Activated T-cell treated with anti-CD3 and anti-CD28 coated beads, Interleukin-2, amount 50 U/mL, for 48 hours (primary cell): ENCODE data around the gene SIK3.

Experiments used
- DNase-seq, 2 experiments: peaks; one replicate each; pipeline ENCODE4 v3.0.0-alpha.2; 2020

The SIK3 gene

DNA sequence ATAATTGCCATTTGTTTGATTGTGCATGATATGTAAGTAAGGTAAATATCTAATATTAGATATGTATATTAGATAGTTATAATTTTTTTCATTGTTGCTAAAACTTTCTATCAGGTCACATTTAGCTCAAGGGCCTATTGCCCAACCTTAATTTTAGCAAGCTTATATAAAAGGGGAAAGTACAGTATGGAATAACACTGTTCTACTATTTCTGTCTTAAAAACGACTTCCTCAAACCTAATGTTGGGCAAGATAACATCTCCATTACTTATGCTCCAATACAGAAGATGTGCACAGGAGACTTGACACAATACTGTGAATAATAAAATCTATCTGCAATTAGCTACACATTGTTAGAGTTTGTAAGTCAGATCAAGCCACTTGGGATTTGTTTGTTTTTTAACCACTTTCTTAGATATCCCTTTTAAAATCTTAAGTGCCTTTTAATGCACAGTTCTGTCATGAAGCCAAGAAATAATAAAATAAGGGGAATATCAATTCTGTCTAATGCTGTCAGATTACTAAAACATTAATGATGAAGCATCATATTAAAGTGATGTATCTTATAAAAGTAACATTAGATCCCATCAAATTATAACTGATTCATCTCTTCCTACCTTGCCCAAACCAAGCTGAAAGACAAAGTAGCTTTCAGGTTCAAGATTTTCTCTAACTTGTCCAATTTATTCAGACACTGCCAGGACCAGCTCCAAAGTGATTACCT is 98.1 kb downstream of the SIK3 start:
- no peak for DNase-seq

DNA sequence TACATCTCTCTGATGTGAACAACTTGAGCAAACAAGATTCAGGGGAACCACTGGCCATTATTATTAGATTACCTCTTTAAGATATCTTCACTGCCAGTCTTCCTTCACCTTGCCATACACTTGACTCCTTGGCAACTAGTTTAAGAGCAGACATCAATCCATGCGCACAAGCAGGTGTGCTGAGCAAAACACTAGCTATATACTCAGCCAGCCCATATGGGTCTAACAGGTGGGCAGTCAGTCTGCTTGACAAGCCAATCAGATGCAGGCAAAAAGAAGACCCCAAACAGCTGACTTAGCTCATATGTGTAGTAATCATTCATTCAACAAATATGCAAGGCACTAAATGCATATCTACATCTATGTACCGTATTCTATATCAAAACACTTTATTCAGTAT is 101.2 kb downstream of the SIK3 start:
- DNase-seq, result no peak

DNA sequence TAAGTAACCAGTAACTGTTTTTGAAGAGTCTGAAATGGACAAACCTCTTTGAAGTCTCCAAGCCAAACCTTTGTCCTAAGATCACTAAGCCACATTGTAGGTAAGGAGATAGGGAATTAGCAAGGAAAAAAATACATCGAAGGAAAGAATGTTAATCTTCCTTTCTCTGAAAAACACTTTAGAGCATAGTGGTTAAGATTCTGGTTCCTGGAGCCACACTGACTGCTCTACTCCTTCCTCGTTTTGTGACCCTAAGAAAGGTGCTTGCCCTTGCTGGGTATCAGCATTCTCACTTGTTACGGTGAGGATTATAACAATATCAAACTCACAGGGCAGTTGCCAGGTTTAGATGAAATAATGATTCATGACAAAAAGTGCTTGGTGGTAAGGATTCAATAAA is 104.0 kb downstream of the SIK3 start:
- no peak for DNase-seq

DNA sequence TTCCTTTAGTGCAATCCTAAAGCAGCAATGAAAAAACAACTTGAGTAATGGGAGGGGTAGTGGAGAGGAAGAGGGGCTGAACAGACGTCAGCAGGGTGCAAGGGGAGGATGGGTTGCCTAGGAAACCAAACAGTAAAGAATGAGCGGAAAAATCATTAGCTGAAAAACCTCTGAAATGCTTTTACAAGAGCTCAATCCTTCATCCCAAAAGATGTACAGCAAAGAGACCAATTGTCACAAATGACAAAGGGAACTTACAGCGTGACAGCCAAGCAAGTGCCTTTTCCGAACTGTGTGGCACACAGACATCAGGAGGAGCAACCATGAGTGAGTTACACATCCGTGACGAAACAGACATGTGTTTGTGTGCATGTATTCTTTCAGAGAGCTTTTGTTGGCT is 104.6 kb downstream of the SIK3 start:
- DNase-seq, result no peak

DNA sequence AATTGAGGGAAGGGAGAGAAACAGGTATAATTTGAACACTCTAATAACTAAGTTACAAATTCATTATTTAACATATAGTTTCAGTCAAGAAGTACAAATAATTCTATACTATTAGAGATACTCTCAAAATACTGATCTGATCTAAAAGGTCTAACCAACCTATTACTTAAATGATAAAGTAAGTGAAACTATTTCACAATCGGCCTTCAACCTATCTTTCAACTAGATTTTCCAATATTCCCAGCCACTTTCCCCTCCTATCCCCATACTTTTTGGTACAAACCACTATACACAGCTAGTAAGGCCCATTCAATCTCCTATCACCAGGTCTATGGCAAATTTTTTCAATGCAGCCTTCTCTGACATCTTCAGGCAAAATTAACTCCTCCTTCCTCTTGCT is 106.7 kb downstream of the SIK3 start:
- no peak for DNase-seq

DNA sequence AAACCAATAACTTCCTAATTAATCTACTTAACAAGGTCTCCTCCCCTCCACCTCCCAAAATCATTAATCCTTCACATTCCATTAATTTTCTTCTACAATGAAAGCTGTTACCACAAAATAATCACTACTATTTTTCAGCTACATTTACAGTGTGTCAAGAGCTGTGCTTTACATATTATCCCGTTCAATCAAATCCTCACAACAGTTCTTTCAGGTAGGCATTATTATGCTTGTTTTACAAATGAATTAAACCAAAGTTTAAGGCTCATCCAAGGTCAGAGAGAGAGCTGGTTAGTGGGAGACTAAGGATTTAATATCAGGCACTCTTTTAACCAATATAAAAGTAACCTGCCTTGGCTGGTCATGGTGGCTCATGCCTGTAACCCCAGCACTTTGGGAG is 107.4 kb downstream of the SIK3 start:
- no peak for DNase-seq

DNA sequence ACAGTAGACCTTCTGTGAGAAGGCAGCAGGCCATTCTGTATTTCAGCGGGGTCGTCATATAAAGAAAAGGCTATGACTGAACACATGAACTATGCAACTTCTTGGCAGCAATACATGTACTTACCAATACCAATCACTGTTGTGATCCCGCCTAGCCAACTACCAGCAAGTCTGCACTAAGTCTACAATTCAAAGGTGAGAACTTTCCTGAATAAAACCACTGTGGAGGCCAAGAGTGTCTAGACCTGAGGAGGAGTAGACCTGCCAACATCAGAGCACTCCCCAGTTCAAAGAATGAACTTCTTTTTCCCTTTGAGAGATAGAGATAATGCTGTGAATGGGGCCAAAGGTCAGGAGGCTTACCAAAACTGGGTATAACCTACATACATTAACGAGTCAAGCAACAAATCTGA is 108.2 kb downstream of the SIK3 start:
- DNase-seq, result no peak

DNA sequence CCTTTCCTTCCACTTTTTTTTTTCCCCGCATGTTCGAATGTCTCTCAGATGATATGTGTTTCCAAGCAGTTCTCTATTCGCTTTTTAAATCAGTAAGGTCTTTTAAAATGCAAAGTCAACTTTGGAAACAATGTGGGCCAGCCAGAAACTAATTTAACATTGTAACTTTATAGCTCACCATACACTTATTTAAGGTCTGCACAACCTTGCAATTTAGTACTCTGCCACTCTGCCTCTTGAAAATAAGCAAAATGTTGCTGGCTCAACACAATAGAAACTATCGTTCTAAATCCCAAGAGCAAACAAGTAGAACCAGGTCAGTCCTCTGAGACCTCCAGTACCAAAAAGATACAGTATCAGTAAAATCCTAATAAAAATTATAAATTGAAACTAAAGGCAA is 109.0 kb downstream of the SIK3 start:
- no peak for DNase-seq

DNA sequence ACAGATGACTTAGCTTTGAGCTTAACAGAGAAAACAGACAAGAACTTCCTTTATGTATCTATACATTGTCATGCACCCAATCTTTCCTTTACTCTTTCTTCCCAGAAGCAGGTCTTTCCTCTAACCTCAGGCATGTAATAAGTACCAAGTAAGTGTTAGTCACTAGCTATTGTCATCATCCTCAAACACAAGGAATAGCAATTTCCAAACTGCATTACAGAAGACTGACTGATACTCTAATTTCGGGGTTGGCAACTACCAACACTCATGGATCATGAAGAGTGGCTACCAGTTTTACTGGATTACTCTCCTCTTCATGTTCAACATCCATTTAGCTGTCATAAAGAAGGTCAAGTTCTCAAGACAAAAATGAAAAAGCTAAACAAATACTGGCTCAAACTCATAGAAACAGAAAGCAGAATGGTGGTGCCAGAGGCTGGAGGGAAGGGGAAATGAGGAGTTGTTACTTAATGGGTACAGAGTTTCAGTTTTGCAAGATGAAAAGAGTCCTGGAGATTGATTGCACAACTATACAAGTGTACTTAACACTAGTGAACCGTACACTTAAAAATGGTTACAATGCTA is 111.6 kb downstream of the SIK3 start:
- peak in 1 of 2 experiments; percentile 32 for DNase-seq

DNA sequence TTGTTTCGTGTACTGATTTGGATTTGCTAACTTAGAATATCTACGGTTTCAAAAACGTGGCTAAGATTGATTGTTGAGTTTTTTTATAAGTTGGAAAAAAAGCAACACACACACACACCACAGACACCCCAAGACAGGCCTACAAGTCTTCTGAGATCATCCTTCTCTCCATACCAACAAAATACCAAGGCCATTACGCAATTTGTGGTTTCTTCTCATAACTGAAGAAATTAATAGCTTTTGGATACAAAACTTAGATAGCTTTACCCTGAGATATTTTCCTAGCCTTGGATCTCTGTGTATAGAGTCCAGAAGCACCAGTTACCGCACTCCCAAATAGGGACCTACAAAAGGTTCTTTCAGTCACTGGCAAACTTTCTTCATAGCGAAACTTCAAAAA is 113.6 kb downstream of the SIK3 start:
- no peak for DNase-seq

DNA sequence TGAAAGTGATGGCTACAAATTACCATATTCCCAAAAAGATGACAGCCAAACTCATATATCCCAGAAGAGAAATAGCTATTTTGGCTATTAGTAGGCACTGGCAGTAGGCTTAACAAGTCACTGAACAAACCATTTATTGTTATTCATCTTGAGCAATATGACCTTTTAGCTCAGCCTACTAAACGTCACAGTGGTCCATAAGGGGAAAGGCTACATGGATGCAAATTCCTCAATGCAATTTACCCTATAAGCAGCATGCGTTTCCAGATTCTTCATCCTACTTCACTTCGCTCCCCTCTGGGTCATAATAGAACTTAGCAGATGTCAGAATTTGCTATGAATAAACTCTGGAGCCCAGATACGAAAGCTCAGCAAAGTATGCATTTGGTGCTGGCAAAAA is 114.0 kb downstream of the SIK3 start:
- DNase-seq, result no peak

DNA sequence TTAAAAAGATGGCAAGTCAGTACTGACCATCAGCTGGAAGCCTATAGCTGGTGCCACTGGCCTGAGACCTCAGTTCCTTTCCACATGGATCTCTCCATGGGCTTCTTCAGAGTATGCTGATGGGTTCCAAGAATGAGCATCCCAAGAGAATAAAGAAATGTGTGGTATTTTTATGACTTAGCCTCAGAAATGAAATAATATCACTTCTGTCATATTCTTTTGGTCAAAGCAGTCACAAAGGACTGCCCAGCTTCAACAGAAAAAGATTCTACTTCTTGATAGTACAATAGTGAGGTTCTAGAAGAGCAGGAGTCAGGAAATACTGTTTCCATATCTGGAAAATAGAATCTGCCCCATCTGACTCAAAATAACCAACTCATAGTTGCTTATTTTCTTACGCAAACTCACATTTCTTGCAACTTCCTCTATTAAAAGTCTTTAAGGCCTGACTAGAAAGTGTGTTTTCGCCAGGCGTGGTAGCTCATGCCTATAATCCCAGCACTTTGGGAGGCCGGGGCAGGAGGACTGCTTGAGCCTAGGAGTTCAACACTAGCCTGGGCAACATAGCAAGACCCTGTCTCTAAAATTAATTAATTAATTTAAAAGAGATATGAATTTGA is 116.9 kb downstream of the SIK3 start:
- no peak for DNase-seq

DNA sequence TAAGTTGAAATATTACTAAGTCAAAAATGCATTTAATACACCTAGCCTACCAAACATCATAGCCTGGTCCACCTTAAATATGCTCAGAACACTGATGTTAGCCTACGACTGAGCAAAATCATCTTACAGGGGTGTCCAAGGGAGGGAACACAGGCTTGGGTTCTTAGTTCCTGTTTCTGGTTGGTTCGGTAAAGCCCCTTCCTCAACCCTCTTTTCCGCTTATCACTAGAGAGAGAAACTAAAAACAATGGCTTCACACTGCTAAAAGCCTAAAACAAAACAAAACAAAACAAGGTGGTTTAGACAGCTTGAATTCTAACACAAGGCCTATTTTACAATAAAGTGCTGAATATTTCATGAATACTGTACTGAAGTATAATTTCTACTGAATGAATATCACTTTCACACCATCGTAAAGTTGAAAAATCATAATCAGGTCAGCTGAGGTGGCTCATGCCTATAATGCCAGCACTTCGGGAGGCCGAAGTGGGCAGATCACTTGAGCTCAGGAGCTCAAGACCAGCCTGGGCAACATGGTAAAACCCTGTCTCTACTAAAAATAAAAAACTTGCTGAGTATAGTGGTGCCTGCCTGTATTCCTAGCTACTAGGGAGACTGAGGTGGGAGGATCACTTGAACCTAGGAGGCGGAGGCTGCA is 118.0 kb downstream of the SIK3 start:
- DNase-seq, result no peak

DNA sequence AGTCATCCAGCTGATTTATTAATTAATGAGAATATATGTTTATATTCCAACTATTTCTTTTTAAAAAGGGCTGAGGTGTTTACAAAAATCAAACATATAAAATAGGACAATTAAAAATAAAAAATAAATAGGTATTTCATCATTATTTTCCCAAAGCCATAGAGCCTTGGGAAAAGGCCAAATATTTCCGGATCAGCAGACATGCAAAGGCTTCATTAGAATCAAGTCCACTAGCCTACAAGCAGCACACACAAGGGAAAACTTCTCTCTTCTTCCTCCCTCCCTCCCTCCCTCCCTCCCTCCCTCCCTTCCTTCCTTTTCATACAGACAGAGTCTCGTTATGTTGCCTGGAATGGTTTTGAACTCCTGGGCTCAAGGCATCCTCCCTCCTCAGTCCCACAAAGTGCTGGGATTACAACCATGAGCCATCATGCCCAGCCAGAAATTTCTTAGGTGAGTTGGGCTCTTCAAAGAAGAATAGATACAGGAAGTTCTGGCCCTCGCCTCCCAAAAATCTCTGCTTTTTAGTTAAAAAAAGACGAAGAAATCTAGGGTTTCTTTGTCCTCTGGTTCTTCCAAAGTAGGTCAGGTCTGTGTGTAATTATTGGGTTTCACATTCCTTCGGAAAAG is 121.2 kb downstream of the SIK3 start:
- no peak for DNase-seq

DNA sequence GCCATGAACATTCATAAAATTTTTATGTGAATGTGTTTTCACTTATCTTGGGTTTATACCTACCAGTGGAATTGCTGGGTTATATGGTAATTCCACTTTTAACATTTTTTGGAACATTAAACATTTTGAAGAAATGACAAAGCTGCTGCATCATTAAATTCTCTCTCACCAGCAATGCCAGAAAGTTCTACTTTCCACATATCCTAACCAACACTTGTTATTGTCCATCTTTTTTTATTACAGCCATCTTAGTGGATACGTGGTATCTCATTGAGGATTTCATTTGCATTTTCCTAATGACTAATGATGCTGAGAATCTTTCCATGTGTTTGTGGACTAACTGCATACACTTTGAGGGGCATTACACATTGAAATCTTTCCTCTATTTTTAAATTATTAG is 122.6 kb downstream of the SIK3 start:
- no peak for DNase-seq

DNA sequence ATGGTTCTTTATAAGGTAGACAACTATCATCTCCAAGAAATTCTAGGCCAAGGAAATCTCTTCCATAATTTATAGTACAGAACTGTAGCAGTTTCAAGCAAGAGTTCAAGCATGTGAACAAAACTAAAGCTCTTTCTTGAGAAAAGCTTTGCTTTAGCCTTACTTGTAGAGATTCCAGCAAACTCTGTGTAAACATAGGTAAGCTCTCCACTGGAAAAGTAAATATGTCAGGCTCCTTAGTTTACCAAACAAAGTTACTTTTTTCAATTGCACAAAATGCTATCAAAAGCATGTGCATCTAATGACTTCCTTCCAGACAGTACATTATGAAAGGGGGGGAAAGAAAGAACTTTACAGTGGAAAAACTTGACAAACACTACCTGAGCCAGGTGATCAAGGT is 125.0 kb downstream of the SIK3 start:
- no peak for DNase-seq

DNA sequence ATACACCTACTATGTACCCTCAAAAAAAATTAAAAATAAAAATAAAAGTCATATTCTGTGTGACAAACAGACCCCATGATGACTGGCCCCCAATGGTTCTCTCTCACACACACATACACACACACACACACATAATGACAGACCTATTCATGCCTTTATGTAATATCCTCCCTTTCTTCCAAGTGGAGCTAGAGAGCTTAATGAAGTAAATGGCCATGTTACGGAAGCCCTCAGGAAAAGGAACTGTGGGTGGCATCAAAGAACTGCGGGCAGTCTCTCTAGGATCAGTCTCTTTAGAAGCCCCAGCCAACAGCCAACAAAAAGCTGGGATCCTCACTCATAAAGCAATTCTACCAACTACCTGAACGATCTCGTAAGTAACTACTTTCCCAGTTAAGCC is 125.5 kb downstream of the SIK3 start:
- DNase-seq, result no peak

DNA sequence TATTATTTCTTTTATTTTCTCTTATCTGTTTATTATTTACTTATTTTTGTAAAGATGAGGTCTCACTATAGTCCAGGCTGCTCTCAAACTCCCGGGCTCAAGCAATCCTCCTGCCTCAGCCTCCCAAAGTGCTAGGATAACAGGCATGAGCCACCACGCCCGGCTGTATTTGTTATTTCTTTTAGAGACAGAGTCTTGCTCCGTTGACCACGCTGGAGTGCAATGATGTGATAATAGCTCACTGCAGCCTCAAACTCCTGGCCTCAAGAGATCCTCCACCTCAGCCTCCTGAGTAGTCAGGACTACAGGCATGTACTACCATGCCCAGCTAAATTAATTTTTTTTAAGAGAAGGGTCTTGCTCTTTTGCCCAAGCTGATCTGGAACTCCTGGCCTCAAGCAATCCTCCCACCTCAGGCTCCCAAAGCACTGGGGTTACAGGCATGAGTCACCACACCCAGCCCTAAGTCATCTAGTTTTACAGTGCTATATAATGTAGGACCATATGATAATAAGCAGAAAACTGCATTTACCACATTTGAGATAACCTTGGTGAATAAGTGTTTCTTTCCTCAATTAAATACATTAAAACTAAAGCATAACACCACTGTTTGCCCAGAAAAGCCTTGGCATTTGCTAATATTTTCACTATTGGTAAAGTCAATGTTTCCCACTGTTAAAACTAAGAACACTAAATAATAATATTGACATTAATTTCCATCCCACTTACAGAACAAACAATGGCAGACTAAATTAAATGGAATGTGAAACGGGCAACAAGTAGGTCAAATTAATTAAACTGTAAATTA is 127.5 kb downstream of the SIK3 start:
- no peak for DNase-seq

DNA sequence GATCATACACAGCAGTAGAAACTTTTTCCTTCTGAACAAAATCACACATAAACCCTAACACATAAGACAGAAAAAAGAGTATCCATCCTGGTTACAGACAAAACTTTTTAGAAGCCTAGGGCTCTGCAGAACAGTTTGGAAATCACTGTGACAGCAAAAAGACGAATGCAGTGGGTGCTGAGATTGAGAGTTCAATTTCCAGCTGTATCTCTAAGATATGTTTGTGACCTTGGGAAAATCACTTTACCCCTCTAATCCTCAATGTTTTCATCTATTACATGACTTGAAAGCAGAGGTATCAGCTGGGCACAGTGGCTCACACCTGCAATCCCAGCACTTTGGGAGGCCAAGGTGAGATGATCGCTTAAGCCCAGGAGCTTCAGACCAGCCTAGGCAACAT is 128.5 kb downstream of the SIK3 start:
- DNase-seq, result no peak

DNA sequence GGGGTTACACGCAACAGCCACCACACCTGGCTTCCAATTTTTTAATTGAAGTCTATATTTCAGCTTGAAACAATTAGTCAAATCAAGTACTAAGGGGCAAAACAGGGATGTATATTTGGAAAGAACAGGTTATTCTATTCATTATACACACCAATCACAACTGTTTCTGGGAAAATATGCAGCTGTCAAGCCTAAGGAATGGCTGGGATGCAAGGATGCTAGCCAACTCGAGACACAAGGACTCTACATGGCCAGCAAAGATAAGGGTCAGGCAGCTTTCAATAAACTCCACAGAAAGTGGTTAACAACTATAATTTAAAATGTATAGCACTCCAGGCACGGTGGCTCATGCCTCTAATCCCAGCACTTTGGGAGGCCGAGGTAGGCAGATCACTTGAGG is 134.0 kb downstream of the SIK3 start:
- no peak for DNase-seq

DNA sequence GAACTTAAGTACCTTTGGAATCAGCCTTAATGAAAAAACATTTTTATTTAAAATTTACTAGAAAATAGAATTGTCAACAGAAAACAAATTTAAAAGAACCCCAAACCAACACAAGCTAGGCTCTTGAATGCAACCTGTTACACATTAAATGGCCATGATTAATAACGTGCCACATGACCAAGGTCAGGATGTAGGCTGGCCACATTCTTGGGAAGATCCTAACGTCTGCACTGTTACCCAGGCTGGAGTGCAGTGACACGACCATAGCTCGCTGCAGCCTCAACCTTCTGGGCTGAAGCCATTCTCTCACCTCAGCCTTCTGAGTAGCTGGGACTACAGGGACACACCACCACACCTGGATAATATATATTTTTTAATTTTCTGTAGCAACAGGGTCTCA is 134.4 kb downstream of the SIK3 start:
- DNase-seq, result no peak

DNA sequence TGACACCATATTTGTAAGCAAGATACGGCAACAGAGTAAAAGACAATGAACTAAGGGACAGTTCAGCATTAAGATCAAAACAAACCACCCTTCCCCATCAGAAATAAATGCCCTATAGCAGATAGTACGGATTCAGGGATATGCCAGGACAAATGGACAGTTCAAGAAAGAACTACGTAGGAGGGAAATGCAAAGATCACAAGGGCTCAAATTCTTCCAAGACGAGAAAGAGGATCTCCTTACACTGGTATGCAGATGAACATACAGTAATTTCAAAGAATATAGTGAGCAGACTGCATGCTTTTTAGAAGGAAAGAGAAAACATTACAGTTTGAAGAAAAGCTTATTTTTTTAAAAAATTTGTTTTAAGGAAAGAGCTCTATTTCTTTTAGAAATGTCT is 136.1 kb downstream of the SIK3 start:
- no peak for DNase-seq

DNA sequence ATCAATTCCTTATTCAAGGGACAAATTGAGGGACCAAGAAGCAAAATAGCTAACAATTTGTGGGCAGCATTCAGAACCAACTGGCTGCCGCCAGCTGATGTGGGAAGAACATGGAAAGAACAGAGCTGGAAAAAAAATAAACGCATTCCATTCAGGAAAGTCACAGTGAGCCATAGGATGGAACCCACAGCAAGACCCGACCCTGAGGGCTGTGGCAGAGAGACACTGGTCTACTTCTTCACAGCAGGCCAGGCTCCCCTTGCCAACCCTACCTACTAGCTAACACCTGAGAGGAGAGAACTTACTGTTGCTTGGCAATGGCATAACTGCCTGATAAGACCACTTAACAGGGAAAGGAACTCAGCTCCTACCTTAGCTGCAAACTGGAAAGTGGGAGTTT is 137.3 kb downstream of the SIK3 start:
- DNase-seq, result no peak
